HS-27A (cell line): ENCODE results near the gene DDI1.

Source experiments
- DNase-seq: peaks from one replicate; pipeline ENCODE4 v3.0.0-alpha.2; 2012; ENCODE audit warnings: low read depth, missing footprints

DDI1 gene

GRCh38 chr11:104036588-104036987 is at the start of gene DDI1:
DDI1 (plus strand) TSS chr11:104036640; CDS start chr11:104036823, 183 bp downstream.
- no peak for DNase-seq

GRCh38 chr11:103987629-103988594 is 48.5 kb upstream of the DDI1 start:
- no peak for DNase-seq

GRCh38 chr11:103988595-103988969 is 47.9 kb upstream of the DDI1 start:
- DNase-seq: no peak

- no peak for DNase-seq
These were observed 42.9 kb upstream of the DDI1 start for GRCh38 chr11:103993507-103993906.

GRCh38 chr11:103994094-103994493 is 42.3 kb upstream of the DDI1 start:
- DNase-seq: no peak

- no peak for DNase-seq
These were observed 41.9 kb upstream of the DDI1 start for GRCh38 chr11:103994518-103994917.

GRCh38 chr11:103995896-103996295 is 40.5 kb upstream of the DDI1 start:
- DNase-seq: no peak

GRCh38 chr11:103997082-103997481 is 39.4 kb upstream of the DDI1 start:
- DNase-seq: no peak

GRCh38 chr11:103998826-103999508 is 37.5 kb upstream of the DDI1 start:
- DNase-seq: no peak

- DNase-seq: no peak
These were observed 35.6 kb upstream of the DDI1 start for GRCh38 chr11:104000798-104001197.

- DNase-seq: no peak
These were observed 34.8 kb upstream of the DDI1 start for GRCh38 chr11:104001561-104002056.

GRCh38 chr11:104003491-104003890 is 32.9 kb upstream of the DDI1 start:
- DNase-seq: no peak

- no peak for DNase-seq
These were observed 31.1 kb upstream of the DDI1 start for GRCh38 chr11:104005234-104005855.

GRCh38 chr11:104009744-104010143 is 26.7 kb upstream of the DDI1 start:
- DNase-seq: no peak

- no peak for DNase-seq
These were observed 25.4 kb upstream of the DDI1 start for GRCh38 chr11:104011044-104011443.

GRCh38 chr11:104015649-104016415 is 20.6 kb upstream of the DDI1 start:
- no peak for DNase-seq

- no peak for DNase-seq
These were observed 11.9 kb upstream of the DDI1 start for GRCh38 chr11:104024572-104024971.

GRCh38 chr11:104028476-104029263 is 7.8 kb upstream of the DDI1 start:
- no peak for DNase-seq

- no peak for DNase-seq
These were observed 3.3 kb upstream of the DDI1 start for GRCh38 chr11:104033134-104033533.

GRCh38 chr11:104033561-104033960 is 2.9 kb upstream of the DDI1 start:
- no peak for DNase-seq

- DNase-seq: no peak
These were observed 555 bp downstream of the DDI1 start for GRCh38 chr11:104036995-104037394.
